T-helper 1 cell treated with Interleukin-12 subunit alpha and Interleukin-12 subunit beta and Interleukin-4 antibody, amounts not matched to agents 30 μg/mL and 1 μg/mL, for 36 hours (primary cell): ENCODE data around the gene AHCY.
"Not testable (repeated sequence)": the region's sequence is repeated elsewhere in the genome, so short reads cannot be mapped to it uniquely, and the experiment has no call there.

Experiments used
- H3K27ac Mint-ChIP-seq: one replicate; pipeline ENCODE4 v1.8.0; 2021; ENCODE audit warnings: mild to moderate bottlenecking, mixed read lengths
- H3K27me3 Mint-ChIP-seq: one replicate; pipeline ENCODE4 v1.8.0; 2021; ENCODE audit warnings: low read depth, mixed read lengths
- H3K36me3 Mint-ChIP-seq: one replicate; pipeline ENCODE4 v1.8.0; 2021; ENCODE audit warnings: low read depth, mixed read lengths
- H3K4me1 Mint-ChIP-seq: one replicate; pipeline ENCODE4 v1.8.0; 2021; ENCODE audit warnings: low read depth, mixed read lengths
- H3K4me3 Mint-ChIP-seq: one replicate; pipeline ENCODE4 v1.8.0; 2021; ENCODE audit warnings: mild to moderate bottlenecking, moderate library complexity, mixed read lengths
- H3K9me3 Mint-ChIP-seq: one replicate; pipeline ENCODE4 v1.8.0; 2021; ENCODE audit warnings: mixed read lengths

The AHCY gene

DNA sequence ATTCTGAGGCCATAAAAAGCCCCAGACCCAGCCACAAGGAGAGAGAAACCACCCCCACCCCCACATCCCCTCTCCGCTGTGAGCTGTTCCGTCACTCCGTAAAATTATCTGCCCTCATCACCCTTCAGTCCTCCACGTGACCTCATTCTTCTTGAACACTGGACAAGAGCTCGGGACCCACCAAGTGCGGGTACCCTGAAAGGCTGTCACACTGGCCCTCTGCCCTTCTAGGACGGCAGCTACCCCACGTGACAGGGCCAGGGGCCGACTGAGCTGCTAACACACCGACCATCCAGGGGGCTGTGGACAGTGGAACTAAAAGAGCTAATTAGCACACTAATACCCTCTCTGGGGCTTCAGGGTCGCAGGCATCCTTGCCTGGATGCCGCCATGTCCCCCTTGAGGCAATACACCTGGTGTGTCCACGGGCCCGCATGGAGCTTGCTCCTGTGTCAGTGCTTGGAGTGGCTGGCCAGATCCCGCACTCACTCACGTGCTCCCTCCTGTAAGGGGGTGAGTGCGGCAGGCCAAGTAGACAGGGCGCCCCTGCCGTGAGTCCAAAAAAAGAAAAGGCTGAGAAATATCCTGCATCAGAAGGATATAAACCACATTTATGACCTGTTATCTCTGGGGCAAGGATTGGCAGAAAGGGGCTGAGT, 29.2 kb upstream of the AHCY start:
- Mint-ChIP-seq H3K27me3 (no peaks in the 10 kb centered on the region), H3K4me1 (no peaks in the 10 kb centered on the region), H3K27ac (no peak overlapping the region), H3K4me3 (no peak overlapping the region), H3K9me3 (no peaks in the 10 kb centered on the region), H3K36me3 (no peaks in the 10 kb centered on the region)

DNA sequence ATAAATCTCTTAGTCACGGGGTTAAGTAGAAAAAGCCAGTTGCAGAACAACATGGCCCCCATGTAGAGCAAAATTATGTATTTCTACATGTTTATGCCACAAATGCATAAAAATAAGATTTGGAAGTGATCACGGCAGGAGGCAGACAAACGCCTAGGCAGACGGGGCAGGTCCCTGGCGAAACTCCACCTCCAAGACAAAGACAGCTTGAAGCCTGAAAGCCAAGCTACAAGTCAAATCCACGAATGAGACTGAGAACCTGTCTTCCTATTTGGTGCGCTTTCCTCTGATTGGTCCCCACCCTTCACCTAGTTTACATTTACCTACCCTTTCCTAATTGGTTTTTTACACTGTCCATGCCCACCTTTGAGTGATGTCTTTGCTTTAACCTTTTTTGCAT, 28.7 kb upstream of the AHCY start:
- Mint-ChIP-seq H3K36me3 (no peaks in the 10 kb centered on the region), H3K4me3 (no peak overlapping the region), H3K4me1 (no peaks in the 10 kb centered on the region), H3K9me3 (no peaks in the 10 kb centered on the region), H3K27me3 (no peaks in the 10 kb centered on the region), H3K27ac (no peak overlapping the region)

DNA sequence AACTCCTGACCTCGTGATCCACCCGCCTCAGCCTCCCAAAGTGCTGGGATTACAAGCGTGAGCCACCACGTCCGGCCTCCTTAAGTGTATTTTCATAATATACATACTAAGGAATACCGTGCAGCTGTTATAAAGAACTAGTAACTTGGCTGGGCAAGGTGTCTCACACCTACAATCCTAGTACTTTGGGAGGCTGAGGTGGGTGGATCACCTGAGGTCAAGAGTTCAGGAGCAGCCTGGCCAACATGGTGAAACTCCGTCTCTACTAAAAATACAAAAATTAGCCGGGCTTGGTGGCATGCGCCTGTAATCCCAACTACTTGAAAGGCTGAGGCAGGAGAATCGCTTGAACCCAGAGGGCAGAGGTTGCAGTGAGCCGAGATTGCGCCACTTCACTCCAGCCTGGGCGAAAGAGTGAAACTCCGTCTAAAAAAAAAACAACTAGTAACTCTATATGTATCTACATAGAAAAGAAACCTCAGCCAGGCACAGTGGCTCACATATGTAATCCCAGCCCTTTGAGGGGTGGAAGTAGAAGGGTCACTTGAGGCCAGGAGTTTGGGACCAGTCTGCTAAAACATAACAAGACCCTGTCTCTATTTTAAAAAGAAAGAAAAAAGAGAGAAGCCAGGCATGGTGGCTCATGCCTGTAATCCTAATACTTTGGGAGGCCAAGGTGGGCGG, 27.8 kb upstream of the AHCY start:
- not testable (repeated sequence) for H3K4me1 Mint-ChIP-seq, H3K27me3 Mint-ChIP-seq, H3K27ac Mint-ChIP-seq, H3K9me3 Mint-ChIP-seq, H3K4me3 Mint-ChIP-seq, H3K36me3 Mint-ChIP-seq

DNA sequence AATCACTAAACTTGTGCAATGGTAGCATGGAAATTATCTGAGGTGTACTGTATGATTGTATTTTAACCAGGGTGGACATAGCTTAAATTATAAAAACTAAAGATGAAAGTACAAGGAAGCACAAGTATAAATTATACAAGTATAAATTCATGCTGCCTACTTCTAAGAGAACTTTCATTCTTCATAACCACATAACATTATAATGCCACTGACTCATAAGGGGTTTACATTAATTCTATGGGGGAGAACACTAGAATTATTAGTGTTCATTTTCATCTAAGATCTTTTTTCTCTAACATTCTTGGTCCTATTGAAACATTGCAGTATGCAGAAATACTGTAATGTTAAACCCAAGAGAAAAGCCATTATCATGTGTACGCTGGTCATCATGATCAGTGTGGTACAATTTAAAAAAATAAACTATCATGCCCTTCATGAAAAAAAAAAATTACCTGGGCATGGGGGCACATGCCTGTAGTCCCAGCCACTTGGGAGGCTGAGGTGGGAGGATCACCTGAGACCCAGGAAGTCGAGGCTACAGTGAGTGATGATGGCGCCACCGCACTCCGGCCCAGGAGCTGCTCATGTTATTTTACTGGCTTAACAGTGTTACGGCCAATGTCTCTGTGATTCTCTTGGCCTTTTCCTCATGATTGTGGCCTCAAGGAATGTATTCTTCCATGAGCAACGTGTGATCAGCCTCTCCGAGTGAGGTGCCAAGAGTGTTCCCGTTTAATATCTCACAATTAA, 25.9 kb upstream of the AHCY start:
- Mint-ChIP-seq H3K27ac (no peak overlapping the region), H3K9me3 (no peaks in the 10 kb centered on the region), H3K36me3 (no peaks in the 10 kb centered on the region), H3K27me3 (peaks cover 4% of the 10 kb centered on the region), H3K4me3 (no peak overlapping the region), H3K4me1 (peaks cover 4% of the 10 kb centered on the region)

DNA sequence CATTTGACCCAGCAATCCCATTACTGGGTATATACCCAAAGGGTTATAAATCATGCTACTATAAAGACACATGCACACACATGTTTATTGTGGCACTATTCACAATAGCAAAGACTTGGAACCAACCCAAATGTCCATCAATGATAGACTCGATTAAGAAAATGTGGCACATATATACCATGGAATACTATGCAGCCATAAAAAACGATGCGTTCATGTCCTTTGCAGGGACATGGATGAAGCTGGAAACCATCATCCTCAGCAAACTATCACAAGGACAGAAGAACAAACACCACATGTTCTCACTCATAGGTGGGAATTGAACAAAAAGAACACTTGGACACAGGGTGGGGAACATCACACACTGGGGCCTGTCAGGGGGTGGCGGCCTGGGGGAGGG, 25.1 kb upstream of the AHCY start:
- H3K4me1 Mint-ChIP-seq, H3K27me3 Mint-ChIP-seq: not testable (repeated sequence)

DNA sequence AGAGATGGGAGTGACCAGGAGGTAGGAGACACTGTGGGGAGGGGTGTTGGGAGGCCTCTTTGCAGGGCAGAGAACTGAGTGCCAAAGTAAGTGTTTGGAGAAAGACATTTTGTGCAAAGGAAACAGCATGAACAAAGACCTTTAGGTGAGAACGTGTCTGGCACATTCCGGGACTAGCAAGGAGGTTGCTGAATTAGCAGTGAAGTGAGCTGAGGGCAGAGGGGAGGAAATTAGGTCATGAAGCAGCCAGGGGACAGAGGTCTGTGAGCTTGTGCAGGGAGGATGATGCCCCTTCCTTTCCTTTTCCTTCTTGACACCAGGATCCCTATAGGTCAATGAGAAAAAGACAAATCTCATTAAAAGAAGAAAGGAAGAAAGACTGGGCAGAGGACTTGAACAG, 21.4 kb upstream of the AHCY start:
- Mint-ChIP-seq H3K4me3 (no peak overlapping the region), H3K4me1 (peaks cover 4% of the 10 kb centered on the region), H3K27me3 (peaks cover 22% of the 10 kb centered on the region), H3K9me3 (no peaks in the 10 kb centered on the region), H3K36me3 (no peaks in the 10 kb centered on the region), H3K27ac (no peak overlapping the region)

More for the DNA sequence above, 25.1 kb upstream of the AHCY start:
- H3K9me3 Mint-ChIP-seq, H3K27ac Mint-ChIP-seq, H3K36me3 Mint-ChIP-seq, H3K4me3 Mint-ChIP-seq: not testable (repeated sequence)

DNA sequence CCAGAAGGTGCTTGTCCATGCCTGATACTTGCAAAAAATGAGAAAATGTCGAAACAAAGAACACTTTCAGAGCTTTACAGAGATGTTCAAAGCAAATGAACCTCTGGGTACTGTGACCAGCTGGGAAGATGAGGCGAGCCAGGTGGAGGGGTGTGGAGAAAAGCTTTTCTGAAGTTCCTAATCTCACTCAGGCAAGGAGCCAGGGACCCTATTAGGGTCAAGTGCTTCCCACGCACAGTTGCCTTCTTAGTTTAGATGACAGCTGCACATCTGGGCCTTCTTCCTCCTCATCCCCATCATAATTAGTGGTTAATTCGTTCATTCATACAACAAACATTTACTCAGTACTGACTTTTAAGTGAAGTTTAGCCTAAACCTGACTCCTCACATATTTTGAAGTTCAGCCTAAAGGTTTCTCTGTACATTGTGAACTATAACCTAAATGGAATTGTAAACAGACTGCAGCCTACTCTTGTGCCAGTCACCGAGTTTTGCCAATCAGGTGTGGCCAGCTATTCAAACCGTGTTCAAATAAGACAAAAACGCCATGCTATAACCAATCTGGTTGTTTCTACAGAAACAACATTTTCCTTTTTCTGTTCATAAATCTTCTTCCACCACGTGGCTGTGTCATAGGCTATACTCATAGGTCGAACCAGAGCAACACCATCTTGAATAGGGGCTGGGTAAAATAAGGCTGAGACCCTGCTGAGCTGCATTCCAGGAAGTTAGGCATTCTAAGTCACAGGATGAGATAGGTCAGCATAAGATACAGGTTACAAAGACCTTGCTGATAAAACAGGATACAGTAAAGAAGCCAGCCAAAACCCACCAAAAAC, 19.3 kb upstream of the AHCY start:
- Mint-ChIP-seq H3K9me3 (no peaks in the 10 kb centered on the region), H3K36me3 (no peaks in the 10 kb centered on the region), H3K27ac (no peak overlapping the region), H3K4me1 (peaks cover 4% of the 10 kb centered on the region), H3K27me3 (peaks cover 26% of the 10 kb centered on the region), H3K4me3 (no peak overlapping the region)

DNA sequence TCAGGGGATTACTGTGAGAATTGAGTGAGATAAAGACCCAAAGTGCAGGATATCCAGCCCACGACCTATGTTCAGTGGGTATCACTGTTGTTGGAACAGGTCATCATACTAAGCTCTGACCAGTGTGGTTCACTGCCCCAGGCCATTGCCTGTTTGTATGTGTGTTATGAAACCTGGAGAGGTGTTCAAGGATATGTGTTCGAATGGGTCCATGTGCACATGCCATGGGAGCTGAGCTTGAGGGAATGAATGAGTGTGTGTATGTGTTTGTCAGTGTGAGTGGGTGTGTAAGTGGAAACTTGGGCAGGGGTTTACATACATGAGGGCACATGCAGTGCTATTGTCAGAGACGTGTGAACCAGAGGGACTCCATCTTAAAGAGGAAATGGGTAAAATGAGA, 17.7 kb upstream of the AHCY start:
- Mint-ChIP-seq H3K4me1 (peaks cover 4% of the 10 kb centered on the region), H3K9me3 (no peaks in the 10 kb centered on the region), H3K36me3 (no peaks in the 10 kb centered on the region), H3K27me3 (peaks cover 26% of the 10 kb centered on the region), H3K27ac (no peak overlapping the region), H3K4me3 (no peak overlapping the region)

DNA sequence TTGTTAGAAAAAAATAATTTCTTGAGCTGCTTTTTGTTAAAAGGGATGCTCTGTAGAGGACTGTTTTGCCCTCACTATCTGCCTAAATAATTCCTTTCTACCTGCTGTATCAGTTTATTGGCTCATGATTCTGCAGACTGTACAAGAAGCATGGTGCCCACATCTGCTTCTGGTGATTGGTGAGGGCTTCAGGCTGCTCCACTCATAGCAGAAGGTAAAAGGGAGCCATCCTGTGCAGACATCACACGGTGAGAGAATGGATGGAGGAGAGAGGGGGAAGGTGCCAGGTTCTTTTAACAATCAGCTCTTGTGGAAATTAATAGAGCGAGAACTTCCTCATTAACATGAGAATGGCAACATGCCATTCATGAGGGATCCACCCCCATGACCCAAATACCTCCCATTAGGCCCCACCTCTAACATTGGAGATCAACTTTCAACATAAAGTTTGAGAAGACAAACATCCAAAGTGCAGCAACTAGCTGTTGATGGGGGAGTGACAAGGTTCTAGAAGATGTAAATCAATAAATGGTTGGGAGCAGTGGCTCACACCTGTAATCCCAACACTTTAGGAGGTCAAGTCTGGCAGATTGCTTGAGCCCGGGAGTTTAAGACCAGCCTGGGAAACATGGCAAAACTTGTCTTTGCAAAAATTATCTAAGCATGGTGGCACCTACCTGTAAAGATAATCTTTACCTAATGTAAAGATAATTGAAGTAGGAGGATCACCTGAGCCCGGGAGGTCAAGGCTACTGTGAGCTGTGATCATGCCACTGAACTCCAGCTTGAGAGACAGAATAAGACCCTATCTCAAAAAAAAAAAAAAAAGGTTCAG, 15.7 kb upstream of the AHCY start:
- Mint-ChIP-seq H3K36me3 (no peaks in the 10 kb centered on the region), H3K27ac (no peak overlapping the region), H3K4me3 (no peak overlapping the region), H3K4me1 (peaks cover 3% of the 10 kb centered on the region), H3K27me3 (peaks cover 21% of the 10 kb centered on the region), H3K9me3 (no peaks in the 10 kb centered on the region)

DNA sequence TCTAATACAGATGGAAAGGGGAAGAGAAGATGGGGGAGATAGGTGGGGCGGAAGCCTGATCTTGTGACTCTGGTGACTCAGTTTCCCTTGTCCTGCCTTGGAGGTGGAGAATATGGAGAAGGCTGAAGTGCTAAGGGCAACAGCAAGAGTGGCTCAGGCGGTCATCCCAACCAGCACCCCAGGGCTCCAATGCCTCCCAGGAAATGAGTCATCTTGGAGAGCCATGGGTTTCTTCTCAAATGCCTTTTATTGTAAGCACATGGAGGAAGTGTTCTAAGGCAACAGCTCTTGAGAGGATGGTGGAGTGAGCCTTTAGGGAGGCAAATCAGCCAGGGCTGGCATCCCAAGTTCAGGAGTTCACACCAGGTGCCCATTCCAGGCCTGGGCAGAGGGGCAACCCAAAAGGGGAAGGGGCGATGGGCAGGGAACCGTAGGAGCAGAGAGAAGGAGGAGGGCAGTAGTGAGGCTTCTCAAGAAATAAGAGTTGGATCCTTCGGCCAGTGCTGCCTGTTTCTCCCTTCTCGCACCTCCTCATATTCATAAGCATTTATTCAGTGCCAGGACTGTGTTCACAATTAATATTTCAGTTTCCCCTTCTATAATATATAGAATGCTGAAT, 13.2 kb upstream of the AHCY start:
- H3K9me3 Mint-ChIP-seq = no peaks in the 10 kb centered on the region
- H3K4me1 Mint-ChIP-seq = peaks cover 10% of the 10 kb centered on the region
- H3K36me3 Mint-ChIP-seq = no peaks in the 10 kb centered on the region

DNA sequence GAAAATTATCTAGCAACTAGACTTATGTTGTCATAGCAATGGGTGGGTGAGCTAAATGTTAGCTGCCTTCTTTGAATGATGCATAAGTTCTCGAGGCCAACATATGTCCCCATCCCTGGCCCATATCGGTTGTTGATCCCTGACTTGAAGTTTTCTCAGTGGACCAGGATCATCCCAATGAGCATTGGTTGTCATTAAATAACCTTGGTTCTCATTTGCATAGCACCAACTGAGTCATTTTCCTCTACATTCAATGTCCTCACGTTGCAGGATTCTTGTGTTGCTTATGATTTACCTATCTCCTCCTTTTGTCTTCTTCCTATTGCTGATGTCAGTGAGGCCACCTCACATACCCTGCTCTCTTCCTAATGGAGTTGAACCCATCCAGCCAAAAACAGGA, 12.1 kb upstream of the AHCY start:
- H3K36me3 Mint-ChIP-seq = no peaks in the 10 kb centered on the region
- H3K9me3 Mint-ChIP-seq = no peaks in the 10 kb centered on the region
- no peak overlapping the region for H3K27ac Mint-ChIP-seq
- no peak overlapping the region for H3K4me3 Mint-ChIP-seq
- H3K4me1 Mint-ChIP-seq = peaks cover 10% of the 10 kb centered on the region
- peaks cover 32% of the 10 kb centered on the region for H3K27me3 Mint-ChIP-seq

More for the DNA sequence above, 13.2 kb upstream of the AHCY start:
- no peak overlapping the region for H3K27ac Mint-ChIP-seq
- H3K27me3 Mint-ChIP-seq = peaks cover 29% of the 10 kb centered on the region
- H3K4me3 Mint-ChIP-seq = no peak overlapping the region

DNA sequence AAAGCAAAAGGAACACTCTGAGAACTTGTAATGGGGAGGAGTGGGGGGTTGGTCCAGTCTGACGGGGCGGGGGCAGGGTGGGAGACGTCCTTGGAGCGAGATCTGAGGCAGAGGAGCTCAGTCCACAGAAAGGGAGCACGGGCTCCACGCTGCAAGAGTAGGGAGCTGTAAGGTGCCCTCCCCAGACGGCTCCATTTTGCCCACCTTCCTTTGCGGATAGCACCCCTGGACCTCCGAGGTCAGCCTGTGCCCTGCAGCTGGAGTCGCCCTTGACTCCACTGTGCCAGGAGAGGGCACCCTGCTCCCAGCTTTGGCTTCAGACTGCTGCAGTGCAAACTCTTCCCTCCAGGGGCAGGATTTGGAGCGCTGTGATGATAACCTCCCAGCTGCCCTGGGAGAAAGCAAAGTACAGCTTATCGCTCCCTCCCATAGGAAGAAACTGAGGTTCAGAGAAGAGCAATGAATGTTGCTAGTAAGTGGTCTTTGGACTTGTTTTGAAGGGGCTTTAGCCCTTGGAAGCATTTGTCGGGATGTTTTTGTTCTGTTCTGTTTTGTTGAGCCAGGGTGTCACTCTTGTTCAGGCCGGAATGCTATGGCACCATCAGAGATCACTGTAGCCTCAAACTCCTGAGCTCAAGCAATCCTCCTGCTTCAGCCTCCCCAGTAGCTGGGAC, 9.5 kb upstream of the AHCY start:
- Mint-ChIP-seq H3K27me3 (peaks cover 23% of the 10 kb centered on the region), H3K4me3 (peak overlapping the region; percentile 51), H3K4me1 (peaks cover 10% of the 10 kb centered on the region), H3K27ac (no peak overlapping the region), H3K9me3 (no peaks in the 10 kb centered on the region), H3K36me3 (no peaks in the 10 kb centered on the region)

DNA sequence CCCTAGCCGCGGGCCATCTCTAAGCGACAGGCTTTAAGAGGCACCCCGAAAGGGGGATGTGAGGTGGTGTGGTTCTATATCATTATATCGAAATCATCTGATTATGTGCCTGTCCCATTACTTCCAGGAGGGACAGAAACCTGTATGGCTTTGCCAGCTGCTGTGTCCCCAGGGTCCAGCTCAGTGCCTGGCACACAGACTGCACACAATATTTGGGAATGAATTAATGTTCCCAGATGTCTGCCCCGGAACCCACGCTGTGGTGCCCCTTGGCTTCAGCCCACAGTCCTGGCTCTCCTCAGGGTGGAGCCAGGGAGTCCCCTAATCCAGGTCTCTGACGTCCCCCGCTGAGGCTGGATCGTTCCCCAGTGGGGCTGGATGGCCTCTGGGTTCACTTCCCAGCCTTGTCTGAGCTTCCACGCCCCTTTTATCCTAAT, 8.9 kb upstream of the AHCY start:
- peaks cover 23% of the 10 kb centered on the region for H3K27me3 Mint-ChIP-seq
- no peaks in the 10 kb centered on the region for H3K36me3 Mint-ChIP-seq
- peaks cover 10% of the 10 kb centered on the region for H3K4me1 Mint-ChIP-seq
- H3K9me3 Mint-ChIP-seq = no peaks in the 10 kb centered on the region
- no peak overlapping the region for H3K4me3 Mint-ChIP-seq
- H3K27ac Mint-ChIP-seq = no peak overlapping the region
